Body of pancreas (tissue), 4 donors: ENCODE measurements around the gene CNTN2.

Experiments
- CTCF ChIP-seq, 7 experiments: fragments of 450-650 bp in 4 of 7; fragments of 200-600 bp in 3 of 7; sonication (generic) in 3 of 7; IDR thresholded peaks; one replicate each; pipeline ENCODE4 v1.5.1; 2016 to 2019; ENCODE audit warnings: antibody characterized with exemption in 7 of 7
- POLR2A ChIP-seq, 3 donors: fragments of 450-650 bp; IDR thresholded peaks; one replicate each; pipeline ENCODE4 v1.6.1; 2016; ENCODE audit warnings: antibody characterized with exemption in 3 of 3, mild to moderate bottlenecking in 2 of 3

DNA sequence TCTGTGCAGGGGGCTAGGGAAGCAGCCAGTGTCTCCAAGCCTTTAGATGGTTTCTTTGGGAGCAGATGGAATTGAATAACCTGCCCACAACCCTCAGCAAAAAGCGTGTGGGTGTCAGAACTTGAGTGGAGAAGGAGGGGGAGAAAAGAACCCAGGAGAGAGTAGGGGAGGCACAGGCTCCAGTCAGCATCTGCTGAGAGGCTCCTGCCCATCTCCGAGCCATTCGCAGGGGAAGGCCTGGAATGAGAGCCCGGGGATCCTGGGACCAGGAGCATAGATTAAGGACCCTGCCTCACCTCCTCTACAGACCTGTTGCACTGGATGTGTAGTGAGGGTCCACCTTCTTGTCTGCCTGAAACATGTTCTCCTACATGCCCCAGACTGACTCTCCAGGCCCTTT is 25.0 kb downstream of the CNTN2 start:
- TF ChIP-seq CTCF (IDR thresholded peaks at IDR 0.05): no peak
- no peak for TF ChIP-seq POLR2A (IDR thresholded peaks at IDR 0.05)
